ENCODE measurements around the gene AOAH. TPM values are rescaled to one million over a fixed set of nuclear protein-coding genes. Genes with fewer than 3 reads are reported as not detected.

The AOAH gene
- total RNA-seq, 1 experiment from 2014 or later: not detected

DNA sequence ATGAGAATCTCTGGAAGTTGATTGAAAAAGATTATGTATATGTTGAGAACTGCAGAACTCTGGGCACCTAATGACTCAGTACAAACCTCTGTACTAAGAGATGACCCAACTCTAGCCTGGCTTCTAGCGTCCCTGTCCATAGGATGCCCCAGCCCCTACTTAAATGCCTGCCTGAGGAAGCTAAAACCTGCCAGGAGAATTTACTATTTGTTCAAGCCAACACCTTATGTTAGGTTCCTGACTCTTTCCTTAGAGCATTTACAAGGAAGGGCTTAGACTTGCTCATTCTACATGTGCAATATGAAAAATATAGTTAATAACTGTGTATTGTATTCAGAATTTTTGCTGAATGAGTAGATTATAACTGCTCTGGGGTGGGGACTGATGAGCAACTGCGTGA is 37.5 kb upstream of the AOAH start:
- Mint-ChIP-seq H3K36me3 (ENCODE audit: insufficient read depth, unreplicated experiment) (no peaks in the 10 kb centered on the region), H3K4me1 (ENCODE audit: low read depth, unreplicated experiment) (peaks cover 7% of the 10 kb centered on the region), H3K27me3 (ENCODE audit: insufficient read depth, unreplicated experiment) (no peaks in the 10 kb centered on the region), H3K27ac (ENCODE audit: unreplicated experiment) (no peak overlapping the region), H3K9me3 (ENCODE audit: unreplicated experiment) (peaks cover 28% of the 10 kb centered on the region), H3K4me3 (ENCODE audit: unreplicated experiment) (no peak overlapping the region)
- H3K36me3 ChIP-seq (ENCODE audit: control insufficient read depth, insufficient read depth, low read length): no peaks in the 10 kb centered on the region
- TF ChIP-seq, protein P1, sequence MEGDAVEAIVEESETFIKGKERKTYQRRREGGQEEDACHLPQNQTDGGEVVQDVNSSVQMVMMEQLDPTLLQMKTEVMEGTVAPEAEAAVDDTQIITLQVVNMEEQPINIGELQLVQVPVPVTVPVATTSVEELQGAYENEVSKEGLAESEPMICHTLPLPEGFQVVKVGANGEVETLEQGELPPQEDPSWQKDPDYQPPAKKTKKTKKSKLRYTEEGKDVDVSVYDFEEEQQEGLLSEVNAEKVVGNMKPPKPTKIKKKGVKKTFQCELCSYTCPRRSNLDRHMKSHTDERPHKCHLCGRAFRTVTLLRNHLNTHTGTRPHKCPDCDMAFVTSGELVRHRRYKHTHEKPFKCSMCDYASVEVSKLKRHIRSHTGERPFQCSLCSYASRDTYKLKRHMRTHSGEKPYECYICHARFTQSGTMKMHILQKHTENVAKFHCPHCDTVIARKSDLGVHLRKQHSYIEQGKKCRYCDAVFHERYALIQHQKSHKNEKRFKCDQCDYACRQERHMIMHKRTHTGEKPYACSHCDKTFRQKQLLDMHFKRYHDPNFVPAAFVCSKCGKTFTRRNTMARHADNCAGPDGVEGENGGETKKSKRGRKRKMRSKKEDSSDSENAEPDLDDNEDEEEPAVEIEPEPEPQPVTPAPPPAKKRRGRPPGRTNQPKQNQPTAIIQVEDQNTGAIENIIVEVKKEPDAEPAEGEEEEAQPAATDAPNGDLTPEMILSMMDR (IDR thresholded peaks at IDR 0.05; ENCODE audit: insufficient read depth in 1 of 2, low read depth in 1 of 2, low read length in 1 of 2, severe bottlenecking in 1 of 2, unreplicated experiment in 1 of 2): no peak
- H3K27me3 ChIP-seq (replicated peaks; ENCODE audit: control insufficient read depth, insufficient read depth, low read length): no peaks in the 10 kb centered on the region
- CTCF ChIA-PET: interaction anchor here (1.1 kb wide), 1 partner anchor 420 kb away, joined by 4 read pairs; no protein-coding TSS in a partner anchor
- no peak overlapping the region for H3K4me3 ChIP-seq (ENCODE audit: low read depth, low read length)
- H3K9me3 ChIP-seq: no peaks in the 10 kb centered on the region
- intact Hi-C loops (cut with micrococcal nuclease; ENCODE audit: unreplicated experiment): no loop called here
- POLR2A ChIA-PET: interaction anchor here (0.6 to 0.8 kb wide), 2 partner anchors 210 to 1508 kb away, joined by 3 to 8 read pairs; no protein-coding TSS in a partner anchor
- no peak for DNase-seq
- H3K4me1 ChIP-seq: no peaks in the 10 kb centered on the region
- BruUV-seq (replicated peaks): no TSS peak

DNA sequence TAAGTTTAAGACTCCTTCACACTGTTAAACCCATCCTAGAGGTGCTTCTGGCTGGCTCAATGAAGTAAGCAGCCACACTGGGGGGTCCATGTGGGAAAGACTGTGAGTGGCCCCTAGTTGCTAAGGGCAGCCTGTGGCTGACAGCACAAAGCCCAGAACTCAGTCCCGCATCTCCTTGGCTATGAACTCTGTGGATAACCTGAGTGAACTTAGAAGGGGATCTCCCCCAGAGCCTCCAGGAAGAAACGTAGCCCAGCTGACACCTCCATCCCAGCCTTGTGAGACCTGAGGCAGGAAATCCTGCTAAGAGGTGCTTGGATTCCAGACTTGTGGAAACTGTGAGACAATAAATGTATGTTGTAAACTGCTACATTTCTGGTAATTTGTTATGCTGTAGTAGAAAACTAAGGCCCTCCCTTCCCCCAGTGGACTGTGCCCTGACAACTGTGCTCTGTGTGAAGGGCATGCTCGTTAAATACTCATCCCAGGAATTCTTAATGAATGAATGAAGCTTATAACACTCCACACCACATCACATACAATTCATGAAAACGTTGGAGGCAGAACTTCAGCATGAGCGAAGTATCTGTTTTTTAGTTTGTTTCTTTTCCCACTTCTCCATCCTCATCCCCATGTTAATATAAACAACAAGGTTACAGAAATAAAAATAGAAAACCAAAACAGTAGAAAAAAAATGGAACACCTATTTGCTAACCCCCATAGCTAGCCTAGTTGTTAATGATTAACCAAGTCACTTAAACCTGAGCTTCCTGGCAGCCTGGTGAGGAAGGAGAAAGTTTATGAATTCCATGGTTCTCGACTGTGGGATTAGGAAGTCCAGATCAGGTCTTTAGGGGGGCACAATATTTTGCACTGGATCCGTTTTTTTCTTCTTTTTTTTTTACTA is 36.8 kb upstream of the AOAH start:
- intact Hi-C loops (cut with micrococcal nuclease; ENCODE audit: unreplicated experiment): no loop called here
- ChIA-PET CTCF (interaction anchor here (0.6 to 1.1 kb wide), 2 partner anchors 274 to 421 kb away, joined by 3 to 4 read pairs; no protein-coding TSS in a partner anchor), POLR2A (interaction anchor here (0.6 to 0.8 kb wide), 2 partner anchors 210 to 1508 kb away, joined by 3 to 8 read pairs; no protein-coding TSS in a partner anchor)
- H3K4me3 Mint-ChIP-seq (ENCODE audit: unreplicated experiment): no peak overlapping the region
- no TSS peak for BruUV-seq (replicated peaks)
- TF ChIP-seq, protein P1 (IDR thresholded peaks at IDR 0.05; ENCODE audit: insufficient read depth in 1 of 2, low read depth in 1 of 2, low read length in 1 of 2, severe bottlenecking in 1 of 2, unreplicated experiment in 1 of 2): no peak
- DNase-seq: peak in 1 of 2 experiments; percentile 10
- no peak overlapping the region for H3K27ac Mint-ChIP-seq (ENCODE audit: unreplicated experiment)
- no peaks in the 10 kb centered on the region for H3K27me3 ChIP-seq (replicated peaks; ENCODE audit: control insufficient read depth, insufficient read depth, low read length)
- peaks cover 27% of the 10 kb centered on the region for H3K9me3 Mint-ChIP-seq (ENCODE audit: unreplicated experiment)
- H3K27me3 Mint-ChIP-seq (ENCODE audit: insufficient read depth, unreplicated experiment): no peaks in the 10 kb centered on the region
- no peaks in the 10 kb centered on the region for H3K36me3 Mint-ChIP-seq (ENCODE audit: insufficient read depth, unreplicated experiment)
- H3K4me1 Mint-ChIP-seq (ENCODE audit: low read depth, unreplicated experiment): peaks cover 7% of the 10 kb centered on the region
- H3K4me3 ChIP-seq (ENCODE audit: low read depth, low read length): no peak overlapping the region
- no peaks in the 10 kb centered on the region for H3K9me3 ChIP-seq
- H3K4me1 ChIP-seq: no peaks in the 10 kb centered on the region
- H3K36me3 ChIP-seq (ENCODE audit: control insufficient read depth, insufficient read depth, low read length): no peaks in the 10 kb centered on the region

DNA sequence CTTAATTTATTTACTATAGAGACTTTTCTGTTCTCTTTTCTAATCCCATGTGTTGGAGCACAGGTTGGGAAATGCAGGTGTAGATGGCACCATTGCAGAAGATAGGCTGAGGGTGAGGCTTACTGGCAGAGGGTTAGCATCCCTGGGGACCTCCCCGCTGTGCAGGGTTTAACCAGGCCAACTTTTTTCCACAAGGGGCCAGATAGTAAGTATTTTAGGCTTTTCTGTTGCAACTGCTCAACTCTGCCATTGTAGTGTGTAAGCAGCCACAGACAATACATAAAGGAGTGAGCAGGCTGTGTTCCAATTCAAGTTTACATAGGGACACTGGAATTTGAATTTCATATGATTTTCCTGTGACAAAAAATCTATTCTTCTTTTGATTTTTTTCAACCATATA is 34.6 kb upstream of the AOAH start:
- H3K4me3 ChIP-seq (ENCODE audit: low read depth, low read length): no peak overlapping the region
- no peaks in the 10 kb centered on the region for H3K4me1 ChIP-seq
- no peak overlapping the region for H3K27ac Mint-ChIP-seq (ENCODE audit: unreplicated experiment)
- H3K27me3 Mint-ChIP-seq (ENCODE audit: insufficient read depth, unreplicated experiment): no peaks in the 10 kb centered on the region
- CTCF ChIA-PET: no interaction called here
- no peaks in the 10 kb centered on the region for H3K36me3 ChIP-seq (ENCODE audit: control insufficient read depth, insufficient read depth, low read length)
- intact Hi-C loops (cut with micrococcal nuclease; ENCODE audit: unreplicated experiment): no loop called here
- POLR2A ChIA-PET: no interaction called here
- no peak for DNase-seq
- peaks cover 7% of the 10 kb centered on the region for H3K4me1 Mint-ChIP-seq (ENCODE audit: low read depth, unreplicated experiment)
- TF ChIP-seq, protein P1 (IDR thresholded peaks at IDR 0.05; ENCODE audit: insufficient read depth in 1 of 2, low read depth in 1 of 2, low read length in 1 of 2, severe bottlenecking in 1 of 2, unreplicated experiment in 1 of 2): no peak
- H3K9me3 Mint-ChIP-seq (ENCODE audit: unreplicated experiment): peaks cover 12% of the 10 kb centered on the region
- no TSS peak for BruUV-seq (replicated peaks)
- H3K36me3 Mint-ChIP-seq (ENCODE audit: insufficient read depth, unreplicated experiment): no peaks in the 10 kb centered on the region
- no peaks in the 10 kb centered on the region for H3K9me3 ChIP-seq
- H3K4me3 Mint-ChIP-seq (ENCODE audit: unreplicated experiment): no peak overlapping the region
- H3K27me3 ChIP-seq (replicated peaks; ENCODE audit: control insufficient read depth, insufficient read depth, low read length): no peaks in the 10 kb centered on the region

All from Caco-2 (cell line).